DMS114 treated with DMSO at 0.1 percent for 48 hours (cell line): ENCODE data around the gene KIF6.

Experiments used
- DNase-seq: peaks from one replicate; lab custom pipeline; 2025; ENCODE audit not compliant: unreplicated experiment; lab: John Stamatoyannopoulos, UW

Gene KIF6

DNA sequence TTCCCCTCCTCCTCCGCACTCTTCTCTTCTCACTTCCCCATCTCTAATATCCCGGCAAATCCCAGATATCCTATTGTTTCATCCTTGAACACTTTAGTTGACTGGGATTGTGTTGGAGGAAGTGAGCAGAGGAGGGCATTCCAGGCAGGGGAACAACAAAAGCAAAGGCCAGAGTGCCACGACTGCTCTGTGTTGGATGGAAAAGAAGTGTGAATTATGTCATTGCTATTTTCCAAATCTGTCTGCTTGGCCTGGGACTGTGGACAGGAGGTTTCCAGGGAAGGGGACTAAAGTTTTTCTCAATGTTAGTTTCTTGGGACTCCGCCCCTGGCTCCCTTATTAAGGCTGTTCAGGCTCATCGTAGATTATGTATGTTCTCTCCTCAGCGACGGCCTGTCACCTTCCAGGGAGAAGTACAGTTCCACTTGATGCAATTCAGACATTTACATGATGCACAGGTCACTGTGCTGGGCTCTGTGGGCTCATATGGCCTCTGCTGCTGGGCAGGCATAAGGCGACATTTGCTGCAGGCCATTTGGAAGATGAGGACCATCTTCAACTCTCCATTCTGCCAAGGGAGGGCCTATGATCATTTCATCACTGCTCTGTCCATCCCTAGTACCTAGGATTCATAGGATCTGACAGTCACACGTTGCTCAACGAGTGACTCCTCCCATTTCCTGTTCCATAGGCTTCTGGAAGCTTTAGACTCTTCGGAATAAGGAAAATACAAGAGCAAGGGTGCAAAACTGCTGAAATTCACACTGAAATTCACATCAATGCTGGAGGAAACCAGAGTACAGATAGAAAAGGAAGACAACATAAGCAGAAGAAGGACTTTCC lies 303.6 kb downstream of the KIF6 start:
- DNase-seq: no peak

DNA sequence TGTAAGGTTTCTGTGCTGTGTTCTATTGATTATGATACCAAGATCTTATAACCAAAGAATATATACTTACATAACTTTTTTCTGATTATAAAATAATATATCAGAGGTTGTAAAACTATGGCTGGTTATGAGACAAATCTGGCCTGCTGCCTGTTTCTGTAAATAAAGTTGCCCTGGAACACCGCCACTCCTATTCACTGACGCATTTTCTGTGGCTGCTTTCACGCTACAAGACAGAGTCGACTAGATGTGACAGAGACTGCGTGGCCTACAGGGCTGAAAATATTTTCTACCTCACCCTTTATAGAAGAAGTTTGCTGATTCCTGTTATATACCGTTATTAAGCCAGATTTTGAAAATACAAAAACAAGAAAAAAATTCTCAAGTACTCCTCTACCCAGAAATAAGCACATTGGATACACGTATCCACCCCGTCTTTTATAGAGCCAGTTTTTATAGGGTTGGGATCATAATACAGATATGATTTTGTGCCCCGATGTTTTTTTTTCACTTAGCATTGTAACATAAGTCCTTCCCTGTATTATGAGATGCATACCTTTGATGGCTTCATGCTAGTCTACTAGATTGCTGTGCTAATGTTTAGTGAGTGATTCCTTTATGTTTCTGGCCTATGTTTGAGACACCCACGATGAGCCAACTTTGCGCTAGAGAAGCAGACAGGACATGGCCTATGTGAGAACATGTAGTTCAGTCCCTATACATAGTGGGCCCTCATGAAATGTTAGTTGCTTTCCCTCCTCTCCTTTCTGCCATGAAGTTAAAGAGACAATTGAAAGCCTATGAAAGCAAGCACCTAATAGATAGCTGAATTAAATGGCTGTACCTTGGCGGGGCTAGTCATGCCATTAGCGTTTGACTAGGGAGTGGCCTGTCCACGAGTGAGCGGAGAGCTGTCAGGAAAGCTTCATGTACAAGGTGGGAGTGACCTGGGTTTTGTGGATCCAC lies 304.6 kb downstream of the KIF6 start:
- no peak for DNase-seq

DNA sequence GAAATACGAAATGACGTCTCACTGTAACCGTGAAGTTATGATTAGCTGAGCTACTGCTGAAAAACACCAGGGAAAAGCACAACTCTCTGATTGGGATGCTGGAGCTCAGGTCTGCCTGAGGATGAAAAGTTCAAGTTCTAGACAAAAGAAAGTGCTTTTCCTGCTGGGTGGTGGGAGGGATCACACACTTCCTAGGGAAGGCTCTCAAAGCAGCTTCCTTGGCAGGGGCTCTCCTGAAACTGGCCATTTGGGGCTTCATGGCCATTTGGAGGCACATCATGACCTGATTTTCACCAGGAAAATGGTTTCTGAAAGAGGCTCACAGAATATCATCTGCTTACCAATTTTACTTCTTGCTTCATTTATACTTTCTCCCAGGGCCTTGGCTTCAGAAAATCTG lies 305.6 kb downstream of the KIF6 start:
- DNase-seq: no peak

DNA sequence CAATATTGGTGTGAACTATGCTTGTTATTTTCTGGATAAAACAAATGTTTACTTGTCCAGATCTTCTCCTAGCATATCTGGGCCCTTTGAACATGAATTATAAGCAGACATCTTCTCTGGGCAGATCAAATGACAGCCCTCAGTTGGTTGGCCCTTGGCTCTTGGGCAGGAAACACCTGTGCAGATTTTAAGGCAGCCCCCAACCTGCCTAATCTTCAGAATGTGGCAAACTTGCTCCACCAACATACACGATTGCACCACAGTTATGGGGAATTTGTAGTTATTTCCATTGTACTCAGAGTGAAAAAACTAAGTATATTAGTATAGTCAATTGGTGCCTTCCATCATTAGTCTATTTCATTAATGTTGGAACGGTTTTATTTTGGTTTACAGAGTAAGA lies 307.8 kb downstream of the KIF6 start:
- DNase-seq: no peak

DNA sequence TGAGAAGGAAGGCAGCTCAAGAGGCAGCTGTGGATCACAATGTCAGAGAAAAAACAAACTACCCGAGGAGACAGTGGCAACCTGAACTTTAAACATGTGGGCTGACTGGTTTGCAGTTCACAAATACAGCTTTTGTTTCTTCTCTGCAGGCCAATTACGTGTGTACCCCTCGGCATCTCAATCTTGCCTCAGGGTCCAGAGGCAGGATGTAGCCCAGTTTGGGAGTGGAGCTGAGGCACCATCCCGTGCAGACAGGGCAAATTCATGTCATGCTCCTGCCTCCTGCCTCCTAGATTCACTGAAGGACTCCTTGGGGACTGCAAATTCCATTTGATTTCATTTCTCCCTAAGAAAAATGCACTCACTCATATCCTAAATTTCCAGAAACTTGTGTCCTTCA lies 308.5 kb downstream of the KIF6 start:
- no peak for DNase-seq

DNA sequence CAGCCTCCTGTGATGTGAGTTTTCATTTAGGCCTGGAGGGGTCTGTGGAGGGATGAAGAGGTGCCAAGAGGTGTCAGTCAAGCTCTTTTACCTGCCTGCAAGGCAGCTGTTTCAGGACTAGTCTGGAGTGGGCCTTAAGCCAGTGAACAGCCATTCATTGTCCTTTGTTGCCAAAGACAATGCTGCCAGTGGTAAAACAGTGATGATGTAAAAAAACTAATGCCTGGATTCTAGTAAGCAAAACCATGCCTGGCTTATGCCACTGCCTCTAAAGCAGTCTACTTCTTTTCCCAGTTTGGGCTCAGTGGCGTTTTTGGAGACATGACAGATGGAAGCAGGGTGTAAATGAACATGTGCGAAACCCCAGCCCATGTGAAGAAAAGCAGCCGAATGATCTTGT lies 309.2 kb downstream of the KIF6 start:
- DNase-seq: no peak

DNA sequence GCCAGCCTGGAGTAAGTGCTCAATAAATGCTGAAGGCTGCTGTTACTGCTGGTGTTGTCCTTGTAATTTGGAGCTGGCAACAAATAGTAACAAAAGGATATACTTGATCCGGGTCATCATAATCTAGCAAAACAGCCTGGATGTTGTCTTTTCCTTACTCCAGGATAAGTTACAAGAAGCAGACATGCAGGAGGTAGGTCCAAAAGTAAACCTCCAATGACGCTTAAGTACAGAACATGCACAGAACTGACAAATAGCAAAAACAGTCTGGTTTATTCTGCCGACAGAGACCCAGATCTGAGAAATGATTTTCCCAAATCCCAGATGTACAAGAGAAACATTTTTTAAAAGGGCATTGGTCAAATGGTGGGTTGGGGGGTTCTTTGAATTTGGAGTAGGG lies 309.7 kb downstream of the KIF6 start:
- no peak for DNase-seq

DNA sequence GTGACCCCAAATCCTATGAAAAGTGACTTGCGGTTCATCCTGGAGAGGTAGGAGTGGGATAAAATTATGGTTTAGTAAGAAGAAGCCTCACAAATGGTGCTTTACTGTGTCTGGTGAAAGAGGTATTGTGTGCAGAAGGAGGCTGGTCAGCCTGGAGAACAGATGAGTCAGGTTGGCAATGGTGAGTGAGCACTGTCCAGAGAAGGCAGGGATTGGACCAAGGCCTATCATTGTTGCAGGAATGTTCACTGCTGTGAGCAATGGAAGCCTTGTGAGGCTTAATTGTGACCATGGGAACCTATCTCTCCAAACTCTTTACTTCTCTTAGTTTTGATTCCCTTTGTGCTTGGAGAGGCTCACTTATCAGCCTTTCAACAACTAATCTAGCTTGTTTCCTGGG lies 313.7 kb downstream of the KIF6 start:
- DNase-seq: no peak

DNA sequence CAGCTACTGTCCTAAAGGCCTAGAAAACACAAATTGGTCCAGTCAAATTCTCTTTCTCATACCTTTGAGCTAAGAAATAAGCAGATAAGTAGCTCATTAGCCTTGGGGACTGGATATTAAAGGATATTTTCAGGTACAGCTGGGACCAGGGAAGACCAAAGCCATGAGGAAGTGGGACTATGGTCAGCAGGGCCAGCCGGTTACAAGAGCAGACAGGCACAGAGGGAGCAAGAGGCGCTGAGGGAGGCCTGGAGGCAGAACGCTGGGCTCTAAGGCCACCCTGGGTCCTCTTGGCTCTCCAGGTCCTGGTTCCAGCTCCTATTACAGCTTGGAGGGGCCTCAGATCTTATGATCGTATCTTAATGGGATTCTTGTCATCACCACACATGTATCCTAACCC lies 314.2 kb downstream of the KIF6 start:
- DNase-seq: no peak

DNA sequence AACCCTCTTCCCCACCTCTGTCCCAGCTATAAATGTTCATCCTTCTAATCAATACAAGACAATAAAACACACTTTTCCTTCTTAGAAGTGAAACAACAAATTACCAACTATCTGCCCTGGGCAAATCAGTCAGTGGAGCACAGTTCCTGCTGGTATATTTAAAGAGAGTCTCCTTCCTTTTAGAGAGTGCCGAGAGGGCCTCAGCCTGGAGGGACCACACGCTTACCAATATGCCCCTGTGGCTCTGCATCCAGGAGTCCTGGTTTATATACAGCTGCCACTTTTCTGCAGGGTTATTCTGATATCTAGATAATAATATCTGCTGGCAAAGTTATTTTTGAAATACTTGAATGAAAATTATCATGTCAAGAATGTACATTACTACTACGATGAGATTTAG lies 315.3 kb downstream of the KIF6 start:
- DNase-seq: no peak

DNA sequence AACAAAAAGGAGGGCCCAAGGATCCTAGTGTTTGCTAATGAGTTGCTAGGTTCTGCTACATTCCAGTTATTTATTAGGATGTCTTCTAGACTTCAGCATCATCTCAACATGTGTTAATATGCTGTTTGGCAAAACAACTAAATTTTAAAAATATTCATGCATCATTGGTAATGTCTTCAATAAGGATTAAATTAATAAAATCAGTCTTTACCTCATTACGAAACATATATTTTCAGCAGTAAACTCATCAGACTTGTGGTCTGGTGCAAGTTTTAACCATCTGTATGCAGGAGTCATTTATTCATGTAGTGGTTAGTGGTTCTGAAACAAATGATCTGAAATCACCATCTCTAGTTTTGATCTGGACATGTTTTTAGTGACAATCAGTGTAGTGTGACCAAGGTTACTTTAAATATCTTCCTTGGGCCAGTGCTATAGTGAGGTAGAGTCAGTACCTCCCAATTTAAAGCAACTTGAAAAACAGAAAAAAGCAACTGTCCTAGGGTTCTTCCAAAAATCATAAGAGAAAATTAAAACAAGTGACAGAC lies 317.7 kb downstream of the KIF6 start:
- DNase-seq: no peak

DNA sequence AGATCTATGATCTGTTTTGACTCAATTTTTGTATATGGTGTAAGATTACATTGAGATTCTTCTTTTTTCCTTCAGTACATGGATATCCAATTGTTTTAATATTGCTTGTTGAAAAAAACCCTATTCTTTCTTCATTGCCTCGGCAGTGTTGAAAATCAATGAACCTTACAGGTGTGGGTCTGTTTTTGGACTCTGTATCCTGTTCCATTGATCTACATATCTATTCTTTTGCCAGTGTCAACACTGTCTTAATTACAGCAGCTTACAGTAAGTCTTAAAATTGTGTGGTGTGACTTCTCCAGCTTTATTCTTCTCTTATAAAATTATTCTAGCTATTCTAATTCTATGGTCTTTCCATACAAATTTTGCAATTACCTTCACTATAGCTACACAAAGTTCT lies 320.9 kb downstream of the KIF6 start:
- DNase-seq: no peak

DNA sequence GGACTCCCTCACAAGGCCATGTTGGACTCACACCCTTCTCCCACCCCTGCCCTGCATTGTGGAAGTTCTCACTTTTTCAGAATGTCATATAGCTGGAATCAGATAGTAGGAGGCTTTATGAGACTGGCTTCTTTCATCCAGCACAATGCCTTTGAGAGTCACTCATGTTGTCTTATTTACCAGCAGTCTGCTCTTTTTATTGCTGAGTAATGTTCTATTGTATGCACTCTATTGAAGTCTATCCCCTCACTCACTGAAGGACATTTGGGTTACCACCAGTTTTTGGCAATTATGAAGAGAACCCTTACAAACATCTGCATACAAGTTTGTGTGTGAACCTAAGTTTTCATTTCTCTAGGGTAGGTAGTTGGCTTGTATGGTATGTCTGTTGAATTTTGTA lies 321.9 kb downstream of the KIF6 start:
- DNase-seq: no peak

DNA sequence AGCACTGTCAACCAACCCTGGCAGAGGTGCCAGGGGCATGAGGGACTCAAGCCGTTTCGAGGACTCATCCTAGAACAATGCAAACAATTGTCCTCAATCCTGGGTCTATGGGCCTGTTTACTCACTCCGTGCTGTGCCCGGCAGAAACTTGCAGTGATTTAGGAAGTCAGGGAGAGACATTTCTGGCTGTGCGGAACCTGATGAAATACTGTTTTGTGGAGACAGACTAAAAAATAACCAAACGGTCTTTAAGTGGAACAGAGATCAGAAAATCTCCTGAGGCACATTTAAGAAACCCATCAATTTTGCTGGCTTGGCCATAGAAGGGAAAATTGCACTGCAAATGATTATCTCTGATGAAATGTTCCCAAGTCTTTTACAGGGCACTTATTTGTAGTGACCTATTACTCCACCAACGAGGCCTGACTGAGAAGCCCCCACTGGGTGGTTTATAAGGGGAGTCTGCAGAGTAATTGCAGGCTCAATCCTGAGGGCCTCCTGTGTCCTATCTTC lies 322.9 kb downstream of the KIF6 start:
- no peak for DNase-seq

DNA sequence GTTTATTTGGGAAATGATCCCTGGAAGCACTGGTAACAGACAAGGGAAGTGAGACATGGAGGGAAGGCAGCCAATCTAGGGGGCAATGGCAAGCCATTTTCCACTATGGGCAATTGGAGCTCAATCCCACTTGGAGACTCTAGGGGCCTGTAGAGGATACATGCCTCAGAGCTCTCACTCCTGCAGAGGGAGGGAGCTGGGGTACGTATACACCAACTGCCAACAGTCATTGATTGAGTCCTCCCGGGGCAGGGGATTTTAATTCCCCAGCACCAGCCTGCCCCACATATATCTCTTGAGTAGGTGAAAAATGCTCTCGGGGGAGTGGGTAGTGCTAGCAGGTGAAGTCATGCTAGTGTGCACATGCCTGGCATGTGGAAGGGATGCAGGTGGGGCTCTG lies 323.8 kb downstream of the KIF6 start:
- DNase-seq: no peak

DNA sequence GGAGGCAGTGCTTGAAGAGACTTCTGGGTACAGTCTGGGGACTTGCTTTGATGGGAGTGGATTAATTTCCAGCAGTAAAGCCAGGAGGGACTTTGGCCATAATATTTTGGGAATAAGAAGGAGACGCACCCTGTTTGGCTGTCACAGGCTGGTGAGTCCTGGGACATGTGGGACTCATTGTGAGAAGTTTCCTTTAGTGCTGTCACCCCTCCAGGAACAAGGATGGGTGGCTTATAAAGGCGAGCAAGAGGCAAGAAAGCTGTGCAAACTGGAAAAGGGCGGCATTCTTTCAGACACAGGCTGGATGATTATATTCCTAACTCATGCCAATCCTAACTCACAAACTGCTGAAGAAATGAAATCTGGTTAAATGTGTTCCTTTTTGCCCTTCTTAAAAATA lies 325.2 kb downstream of the KIF6 start:
- no peak for DNase-seq

DNA sequence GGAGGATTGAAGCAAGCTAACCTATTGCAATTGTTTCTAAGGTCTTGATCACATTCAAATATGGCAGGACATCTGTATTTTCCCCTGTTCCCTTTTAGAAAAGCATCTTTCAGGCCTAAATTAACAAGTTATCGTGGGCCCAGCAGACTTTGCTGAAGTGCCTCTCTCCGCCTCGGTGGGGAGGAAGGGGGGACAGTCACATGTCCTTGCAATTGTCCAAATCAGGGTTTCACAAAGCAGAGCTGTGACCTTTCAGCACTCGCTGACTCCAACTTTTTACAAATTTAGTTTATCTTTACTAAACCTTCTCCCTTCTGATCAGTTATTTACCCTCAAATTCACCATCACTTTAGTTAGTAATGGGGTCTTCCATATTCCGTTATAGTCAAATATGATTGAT lies 328.4 kb downstream of the KIF6 start:
- DNase-seq: no peak

DNA sequence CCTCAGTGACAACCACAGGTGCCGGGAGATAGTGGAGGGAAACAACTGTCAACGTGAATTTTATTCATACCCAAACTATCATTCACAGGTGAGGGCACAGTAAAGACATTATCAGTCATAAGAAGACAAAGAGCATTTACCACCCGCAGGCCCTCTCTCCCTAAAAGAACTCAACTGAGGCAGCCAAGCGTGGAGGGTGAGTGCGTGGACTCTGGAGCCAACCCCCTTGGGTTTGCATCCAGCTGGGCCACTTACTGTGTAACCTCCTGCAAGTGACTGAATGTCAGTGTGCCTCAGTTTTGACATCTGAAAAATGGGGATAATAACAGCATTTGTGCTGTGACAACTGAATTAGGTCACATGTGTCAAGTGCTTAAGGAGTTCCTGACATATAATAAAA lies 332.1 kb downstream of the KIF6 start:
- DNase-seq: no peak

DNA sequence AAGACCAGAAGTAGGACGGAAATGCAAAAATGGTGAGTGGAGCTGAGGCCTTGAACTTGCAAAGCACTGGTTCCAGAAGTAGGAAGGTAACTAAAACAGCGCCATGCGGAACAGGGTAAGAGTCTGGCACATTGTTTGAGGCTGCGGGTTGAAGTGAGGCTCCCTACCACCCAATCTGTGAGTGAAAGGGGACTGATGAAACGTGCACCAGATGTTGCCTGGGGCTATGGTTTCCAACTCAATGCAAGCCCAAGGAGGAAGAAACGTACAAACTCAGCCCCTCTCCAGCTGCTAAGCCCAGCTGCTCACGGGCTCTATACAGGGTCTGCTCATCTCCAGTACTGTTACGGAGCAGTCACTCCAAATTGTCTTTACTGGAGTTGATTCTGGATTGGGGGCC lies 334.0 kb downstream of the KIF6 start:
- no peak for DNase-seq

DNA sequence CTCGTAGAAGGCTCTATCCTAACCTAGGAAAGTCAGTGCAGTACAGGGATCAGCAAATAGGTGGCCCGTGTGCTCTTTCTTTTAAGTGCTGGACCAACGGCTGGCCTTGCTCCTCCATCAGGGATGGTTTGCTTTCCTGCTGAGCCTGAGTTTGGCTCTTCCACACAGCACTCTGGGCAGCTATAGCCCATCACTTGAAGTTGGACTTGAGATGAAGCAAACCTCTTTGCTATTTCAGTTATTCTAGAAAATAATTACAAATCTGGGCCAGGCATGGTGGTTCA lies 335.8 kb downstream of the KIF6 start:
- no peak for DNase-seq

DNA sequence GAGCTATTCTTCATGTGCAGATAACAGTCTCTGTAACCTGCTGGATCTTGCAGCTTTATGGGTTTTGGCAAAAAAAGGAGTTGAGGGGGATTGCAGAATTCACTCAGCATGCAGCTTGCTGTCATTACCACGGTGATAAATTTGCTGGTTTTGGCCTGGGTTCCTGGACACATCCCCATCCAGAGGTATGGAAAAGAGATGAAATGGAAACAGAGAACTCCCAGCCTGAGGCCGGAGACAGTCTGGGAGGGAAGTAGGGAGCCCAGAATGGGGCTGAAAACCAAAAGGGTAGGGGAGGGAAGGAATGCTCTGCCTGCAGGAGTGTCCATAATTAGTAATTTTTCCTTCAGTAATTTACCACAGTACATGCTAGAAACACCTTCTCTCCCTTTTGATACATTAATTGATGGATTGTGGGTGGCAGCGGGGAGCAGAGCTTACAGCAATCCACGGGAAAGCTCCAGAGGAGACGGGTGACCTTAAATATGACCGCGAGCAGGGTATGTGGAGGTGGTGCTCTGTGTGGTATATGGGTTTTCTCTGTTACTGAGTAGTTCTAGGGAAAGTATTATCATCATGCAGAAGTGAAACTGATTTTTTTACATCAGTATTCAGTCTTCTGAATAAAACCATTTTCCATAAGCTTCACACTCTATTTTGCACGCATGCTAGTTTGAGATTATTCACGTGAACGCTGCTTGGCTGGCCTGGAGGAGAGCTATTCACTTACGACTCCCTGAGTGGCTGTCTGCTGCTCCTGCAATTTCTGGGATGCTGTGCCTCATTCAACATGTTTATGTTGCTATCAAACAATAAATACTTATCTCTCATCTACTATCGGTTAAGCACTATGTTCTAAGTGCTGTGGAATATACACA lies 336.4 kb downstream of the KIF6 start:
- no peak for DNase-seq
